Midbrain (tissue), 1 donor: ENCODE measurements around the gene SLC7A6.

ENCODE experiments used
- DNase-seq: peaks from one replicate; lab custom pipeline; 2025; lab: John Stamatoyannopoulos, UW

The SLC7A6 gene

DNA sequence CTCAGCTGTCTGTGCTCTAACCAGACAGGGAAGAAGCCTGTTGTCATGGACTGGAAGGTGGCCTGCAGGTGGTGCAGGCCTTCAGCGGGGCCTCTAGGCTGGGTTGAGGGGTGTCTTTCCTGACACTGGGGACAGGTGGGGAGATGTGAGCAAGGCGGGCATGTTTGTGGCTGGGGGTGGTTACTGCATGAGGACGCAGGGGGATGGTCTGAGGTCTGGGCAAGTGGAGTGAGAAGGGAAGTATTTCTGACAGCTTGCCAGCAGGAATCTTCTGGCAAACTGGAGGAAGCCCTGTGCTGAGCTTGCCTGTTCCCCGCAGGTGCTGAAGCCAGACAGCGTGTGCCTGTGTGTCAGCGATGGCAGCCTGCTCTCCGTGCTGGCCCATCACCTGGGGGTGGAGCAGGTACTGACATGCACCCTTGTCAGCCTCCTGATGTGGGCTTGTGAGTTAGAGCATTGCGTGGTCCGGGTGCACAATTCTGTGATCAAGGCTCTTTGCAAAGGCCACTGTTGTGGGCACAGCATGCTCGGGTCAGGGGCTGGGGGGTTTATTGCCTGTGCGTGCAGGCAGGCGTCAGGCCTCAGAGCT is 82.7 kb downstream of the SLC7A6 start:
- DNase-seq: no peak

DNA sequence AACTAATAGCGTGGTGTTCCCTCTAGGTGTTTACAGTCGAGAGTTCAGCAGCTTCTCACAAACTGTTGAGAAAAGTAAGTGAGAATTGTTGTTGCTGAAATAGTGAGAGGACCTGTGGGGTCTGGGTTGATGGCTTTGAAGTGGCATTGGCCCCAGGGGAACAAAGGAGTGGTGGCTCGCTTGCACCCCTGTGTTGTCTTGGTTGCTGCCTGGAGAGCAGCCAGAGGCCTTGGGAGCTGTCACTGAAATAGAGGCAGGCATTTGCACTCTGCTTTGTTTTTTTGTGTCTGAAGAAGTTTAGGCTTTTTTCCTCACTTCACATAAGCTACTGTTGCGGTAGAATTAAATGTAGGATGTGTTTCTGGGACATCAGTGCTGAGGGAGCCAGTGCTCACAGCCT is 83.3 kb downstream of the SLC7A6 start:
- no peak for DNase-seq

DNA sequence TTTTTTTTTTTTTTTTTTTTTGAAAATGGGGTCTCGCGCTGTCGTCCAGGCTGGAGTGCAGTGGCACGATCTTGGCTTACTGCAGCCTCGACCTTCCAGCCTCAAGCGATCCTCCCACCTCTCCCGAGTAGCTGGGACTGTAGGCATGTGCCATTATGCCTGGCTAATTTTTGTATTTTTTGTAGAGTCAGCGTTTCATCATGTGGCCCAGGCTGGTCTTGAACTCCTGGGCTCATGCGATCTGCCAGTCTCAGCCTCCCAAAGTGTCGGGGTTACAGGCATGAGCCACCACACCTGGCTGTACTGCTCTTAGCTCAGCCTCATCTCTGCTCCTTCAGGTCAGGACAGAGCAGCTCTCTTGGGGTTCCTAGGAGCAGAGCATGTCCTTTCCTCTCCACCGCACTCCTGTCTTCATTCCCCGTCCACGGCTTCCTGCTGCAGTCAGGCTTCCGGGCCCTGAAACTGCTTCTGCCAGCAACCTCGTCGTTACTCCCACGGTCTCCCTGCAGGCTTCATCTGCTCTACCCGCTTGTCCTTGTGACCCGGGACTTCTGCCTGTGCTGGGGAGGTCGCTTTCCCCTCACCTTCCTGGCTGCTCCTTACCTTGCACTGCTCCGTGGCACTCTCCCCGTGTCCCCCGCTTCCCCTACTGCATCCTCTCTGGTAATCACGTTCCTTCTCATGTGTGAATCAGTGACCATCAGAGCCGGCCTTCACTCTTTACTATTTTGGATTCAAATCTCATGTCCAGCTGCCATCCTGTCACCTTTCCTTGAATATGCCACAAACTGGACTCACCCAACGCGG is 84.5 kb downstream of the SLC7A6 start:
- DNase-seq: no peak

DNA sequence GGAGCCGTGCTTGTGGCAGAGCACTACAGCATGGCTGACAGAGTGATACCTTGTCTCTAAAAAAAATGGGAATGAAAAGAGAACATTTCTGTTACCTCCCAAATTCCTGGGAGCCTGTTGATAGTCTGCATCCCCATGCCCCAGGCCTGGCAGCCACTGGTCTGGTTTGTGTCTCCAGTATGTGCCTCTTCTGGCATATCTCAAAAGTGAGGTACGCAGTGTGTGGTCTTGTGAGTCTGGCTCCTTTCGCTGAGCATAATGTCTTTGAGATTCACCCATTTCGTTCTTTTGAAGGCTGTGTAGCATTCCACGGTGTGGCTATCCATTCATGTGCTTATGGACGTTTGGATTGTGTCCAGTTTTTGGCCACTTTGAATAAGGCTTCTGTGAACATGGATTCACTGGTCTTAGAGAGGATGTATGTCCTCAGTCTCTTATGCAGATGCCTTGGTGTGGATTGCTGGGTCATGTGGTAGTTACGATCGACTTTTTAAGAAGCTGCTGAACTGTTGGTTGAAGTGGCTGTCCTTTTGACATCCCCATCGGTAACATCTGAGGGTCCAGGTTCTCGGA is 85.6 kb downstream of the SLC7A6 start:
- DNase-seq: no peak

DNA sequence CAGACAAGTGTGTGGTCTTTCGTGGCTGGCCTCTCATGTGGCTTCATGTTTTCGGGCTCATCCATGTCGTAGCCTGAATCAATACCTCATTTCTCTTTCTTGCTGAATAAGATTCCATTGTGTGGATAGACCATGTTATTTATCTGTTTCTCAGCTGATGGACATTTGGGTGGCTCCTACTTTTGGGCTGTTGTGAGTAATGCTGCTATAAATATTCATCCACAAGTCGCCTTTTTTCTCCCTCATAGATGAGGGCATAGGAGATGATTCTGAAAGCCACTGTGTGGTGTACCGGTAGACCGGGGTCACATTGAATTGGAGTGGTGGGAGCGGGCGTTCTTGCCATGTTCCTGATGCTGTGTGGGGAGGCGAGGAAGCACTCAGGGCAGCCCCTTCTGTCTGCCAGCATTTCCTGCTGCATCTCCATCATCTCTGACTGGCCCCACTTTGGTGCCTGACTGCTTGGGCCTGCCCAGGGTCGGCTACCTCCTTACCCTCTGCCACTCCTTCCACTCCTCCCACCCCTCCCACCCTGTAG is 86.6 kb downstream of the SLC7A6 start:
- no peak for DNase-seq
